Uterus (tissue), 2 donors: Measurements from ENCODE around the gene ZMPSTE24.

Experiments used
- POLR2A ChIP-seq, 2 donors: fragments of 450-650 bp; IDR thresholded peaks; one replicate each; pipeline ENCODE4 v1.6.1; 2016; ENCODE audit warnings: antibody characterized with exemption in 2 of 2, mild to moderate bottlenecking in 1 of 2, moderate library complexity in 1 of 2
- TF ChIP-seq, protein P1 (sequence below), 4 experiments: fragments of 200-600 bp in 2 of 4; fragments of 450-650 bp in 2 of 4; sonication (generic) in 2 of 4; IDR thresholded peaks; one replicate each; pipeline ENCODE4 v1.5.1; 2016 to 2019; ENCODE audit warnings: antibody characterized with exemption in 4 of 4, mild to moderate bottlenecking in 2 of 4, moderate library complexity in 1 of 4

DNA sequence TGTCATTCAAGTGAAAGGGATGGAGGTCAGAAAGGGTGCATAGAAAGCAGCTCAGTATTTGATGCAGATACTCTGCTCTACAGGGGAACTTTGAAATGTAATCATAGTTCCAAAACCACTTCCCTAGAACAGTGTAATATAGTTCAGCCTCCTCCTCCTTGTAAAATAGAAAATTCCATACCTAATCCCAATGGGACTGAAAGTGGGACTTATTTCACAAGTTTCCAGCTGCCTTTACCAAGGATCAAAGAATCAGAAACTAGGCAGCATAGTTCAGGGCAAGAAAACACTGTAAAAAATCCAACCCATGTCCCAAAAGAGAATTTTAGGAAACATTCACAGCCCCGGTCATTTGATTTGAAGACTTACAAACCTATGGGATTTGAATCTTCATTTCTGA lies 18.4 kb upstream of the ZMPSTE24 start:
- no peak for TF ChIP-seq POLR2A (IDR thresholded peaks at IDR 0.05)
- TF ChIP-seq, protein P1, sequence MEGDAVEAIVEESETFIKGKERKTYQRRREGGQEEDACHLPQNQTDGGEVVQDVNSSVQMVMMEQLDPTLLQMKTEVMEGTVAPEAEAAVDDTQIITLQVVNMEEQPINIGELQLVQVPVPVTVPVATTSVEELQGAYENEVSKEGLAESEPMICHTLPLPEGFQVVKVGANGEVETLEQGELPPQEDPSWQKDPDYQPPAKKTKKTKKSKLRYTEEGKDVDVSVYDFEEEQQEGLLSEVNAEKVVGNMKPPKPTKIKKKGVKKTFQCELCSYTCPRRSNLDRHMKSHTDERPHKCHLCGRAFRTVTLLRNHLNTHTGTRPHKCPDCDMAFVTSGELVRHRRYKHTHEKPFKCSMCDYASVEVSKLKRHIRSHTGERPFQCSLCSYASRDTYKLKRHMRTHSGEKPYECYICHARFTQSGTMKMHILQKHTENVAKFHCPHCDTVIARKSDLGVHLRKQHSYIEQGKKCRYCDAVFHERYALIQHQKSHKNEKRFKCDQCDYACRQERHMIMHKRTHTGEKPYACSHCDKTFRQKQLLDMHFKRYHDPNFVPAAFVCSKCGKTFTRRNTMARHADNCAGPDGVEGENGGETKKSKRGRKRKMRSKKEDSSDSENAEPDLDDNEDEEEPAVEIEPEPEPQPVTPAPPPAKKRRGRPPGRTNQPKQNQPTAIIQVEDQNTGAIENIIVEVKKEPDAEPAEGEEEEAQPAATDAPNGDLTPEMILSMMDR (IDR thresholded peaks at IDR 0.05) = no peak
